Measurements from ENCODE around the gene IL25.
"Not testable (repeated sequence)": the region's sequence is repeated elsewhere in the genome, so short reads cannot be mapped to it uniquely, and the experiment has no call there.

The IL25 gene

DNA sequence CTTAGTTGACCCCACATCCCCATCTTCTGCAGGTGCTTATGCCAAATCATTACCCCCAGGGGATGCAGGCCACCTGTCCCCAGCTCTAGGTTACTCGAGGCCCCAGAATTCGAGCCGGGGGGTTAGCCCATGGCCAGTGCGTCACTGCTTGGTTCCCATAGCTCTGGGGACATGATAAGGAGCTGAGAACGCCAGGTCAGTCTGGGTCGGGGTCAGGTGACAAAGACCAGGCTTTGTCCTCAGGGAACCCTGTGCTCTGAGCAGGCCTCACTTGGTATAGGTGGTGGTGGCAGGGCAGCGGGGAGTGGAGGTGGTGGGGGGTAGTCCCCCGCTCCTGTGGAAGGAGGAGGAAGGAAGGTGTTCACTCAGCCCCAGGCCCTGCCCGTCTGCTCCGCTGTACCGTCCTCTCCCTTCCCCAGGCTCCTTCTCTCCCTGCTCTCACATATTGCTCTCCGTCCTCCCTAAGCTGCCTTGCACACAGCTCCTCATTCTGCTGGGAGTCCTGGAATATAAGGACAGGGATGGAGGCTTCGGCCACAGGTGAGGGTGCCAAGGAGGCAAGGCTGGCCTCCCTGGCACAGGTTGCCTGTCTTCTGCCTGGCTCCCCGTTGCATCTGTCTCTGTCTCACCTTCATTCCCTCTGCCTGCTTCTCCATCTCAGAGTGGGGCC is 37.5 kb downstream of the IL25 start:
- DNase-seq (ENCODE audit: low spot score), result no peak

DNA sequence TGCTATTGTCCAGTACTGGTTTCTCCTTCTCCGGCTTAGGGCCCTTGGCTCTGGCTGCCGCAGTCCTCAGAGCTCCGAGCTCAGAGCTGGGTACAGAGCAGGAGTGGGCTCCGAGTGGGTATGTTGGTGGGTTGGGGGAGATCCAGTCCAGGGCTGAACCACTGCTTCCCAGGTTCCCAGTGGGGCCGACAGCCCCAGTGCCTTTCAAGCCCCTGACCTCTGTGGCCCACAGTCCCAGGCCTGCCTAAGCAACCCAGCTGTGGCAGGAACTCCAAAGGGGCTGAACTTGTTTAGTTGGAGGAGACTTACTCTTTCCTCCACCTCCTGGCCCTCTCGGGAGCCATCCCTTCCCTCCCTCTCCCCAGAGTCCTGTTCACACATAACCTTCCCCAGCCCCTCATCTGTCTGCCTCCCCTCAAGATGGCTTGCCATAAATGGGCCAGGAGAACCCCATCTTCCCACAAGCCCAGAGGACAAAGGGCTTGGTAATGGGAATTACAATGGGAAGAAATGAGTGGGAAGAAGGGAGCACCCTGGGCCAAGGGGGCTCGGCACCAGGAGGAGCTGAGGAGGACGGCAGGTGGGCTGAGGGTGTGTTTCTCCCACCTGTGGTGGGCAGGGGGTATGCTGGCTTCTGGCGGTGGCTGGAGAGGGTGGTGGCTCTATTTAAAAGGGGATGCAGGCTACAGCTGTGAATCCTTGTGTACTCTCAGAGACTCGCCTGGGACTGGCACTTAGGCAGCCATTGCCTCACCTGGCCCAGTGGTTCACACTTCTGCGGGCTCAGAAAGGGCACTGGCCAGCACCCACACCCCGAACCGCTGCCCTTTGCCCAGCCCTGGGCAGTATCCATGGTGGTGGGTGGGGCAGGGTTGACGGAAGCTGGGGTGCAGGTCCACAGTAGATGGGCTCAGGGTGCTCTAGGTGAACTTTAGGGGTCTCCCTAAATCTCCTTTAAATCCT is 39.2 kb downstream of the IL25 start:
- DNase-seq (ENCODE audit: low spot score), result no peak

DNA sequence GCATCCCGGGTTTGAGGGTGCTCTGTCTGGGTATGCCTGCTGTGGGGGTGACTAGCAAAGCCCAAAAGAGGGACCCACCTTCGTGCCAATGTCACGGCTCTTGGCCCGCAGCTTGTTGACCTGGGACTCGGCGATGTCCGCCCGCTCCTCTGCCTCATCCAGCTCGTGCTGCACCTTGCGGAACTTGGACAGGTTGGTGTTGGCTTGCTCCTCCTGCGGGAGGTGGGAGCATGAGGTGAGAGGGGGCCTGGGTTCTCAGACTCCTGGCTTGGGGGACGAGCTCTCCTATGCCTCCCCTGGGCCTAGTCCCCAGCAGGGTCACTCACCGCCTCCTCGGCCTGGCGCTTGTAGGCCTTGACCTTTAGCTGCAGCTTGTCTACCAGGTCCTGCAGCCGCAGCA is 41.1 kb downstream of the IL25 start:
- no peak for DNase-seq (ENCODE audit: low spot score)

DNA sequence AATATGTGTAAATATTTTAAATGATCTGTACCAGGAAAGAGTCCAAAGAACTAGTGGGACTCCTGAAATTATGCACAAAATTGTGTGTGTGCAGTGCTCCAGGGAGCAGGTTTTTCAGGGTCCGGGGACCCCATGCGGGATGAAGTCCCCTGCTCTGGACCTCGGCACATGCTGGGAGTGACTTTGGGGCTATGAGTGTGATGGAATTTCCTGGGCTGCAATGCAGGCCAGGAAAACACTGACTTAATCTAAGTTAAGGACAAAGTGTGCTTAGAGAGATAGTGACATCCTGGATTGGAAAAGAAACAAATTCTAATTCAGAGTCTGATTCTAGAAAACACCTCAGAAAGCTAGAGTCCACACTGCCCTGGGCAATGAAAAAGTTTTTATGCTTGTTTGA is 41.6 kb downstream of the IL25 start:
- no peak for DNase-seq (ENCODE audit: low spot score)

DNA sequence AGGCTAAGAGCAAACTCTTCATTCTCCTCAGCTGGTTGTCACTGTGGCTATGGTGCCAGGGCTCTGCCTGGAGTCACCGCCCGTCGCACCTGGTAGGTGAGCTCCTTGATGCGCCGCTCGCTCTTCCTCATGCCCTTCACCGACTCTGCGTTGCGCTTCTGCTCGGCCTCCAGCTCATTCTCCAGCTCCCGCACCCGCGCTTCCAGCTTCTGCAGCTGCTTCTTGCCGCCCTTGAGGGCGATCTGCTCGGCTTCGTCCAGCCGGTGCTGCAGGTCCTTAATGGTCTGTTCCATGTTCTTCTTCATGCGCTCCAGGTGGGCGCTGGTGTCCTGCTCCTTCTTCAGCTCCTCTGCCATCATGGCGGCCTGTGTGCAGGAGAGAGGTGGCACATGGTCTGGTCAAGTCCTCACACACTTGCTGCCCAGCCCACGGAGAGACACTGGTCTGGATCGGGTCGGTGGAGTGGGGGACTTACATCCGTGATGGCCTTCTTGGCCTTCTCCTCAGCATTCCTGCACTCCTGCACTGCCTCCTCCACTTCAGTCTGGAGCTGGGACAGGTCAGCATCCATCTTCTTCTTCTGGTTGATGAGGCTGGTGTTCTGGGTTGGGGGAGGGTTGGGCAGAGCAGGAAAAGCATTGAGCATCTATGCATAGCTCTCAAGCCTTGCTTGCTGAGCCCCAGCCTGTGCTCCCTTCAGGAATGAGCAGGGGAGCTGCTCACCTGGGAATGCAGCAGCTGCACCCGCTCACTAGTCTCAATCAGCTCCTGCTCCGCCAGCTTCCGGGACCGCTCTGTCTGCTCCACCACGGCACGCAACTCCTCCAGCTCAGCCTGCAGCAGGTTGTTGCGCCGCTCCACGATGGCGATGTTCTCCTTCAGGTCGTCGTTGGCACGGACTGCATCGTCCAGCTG is 42.6 kb downstream of the IL25 start:
- DNase-seq (ENCODE audit: low spot score), result no peak

DNA sequence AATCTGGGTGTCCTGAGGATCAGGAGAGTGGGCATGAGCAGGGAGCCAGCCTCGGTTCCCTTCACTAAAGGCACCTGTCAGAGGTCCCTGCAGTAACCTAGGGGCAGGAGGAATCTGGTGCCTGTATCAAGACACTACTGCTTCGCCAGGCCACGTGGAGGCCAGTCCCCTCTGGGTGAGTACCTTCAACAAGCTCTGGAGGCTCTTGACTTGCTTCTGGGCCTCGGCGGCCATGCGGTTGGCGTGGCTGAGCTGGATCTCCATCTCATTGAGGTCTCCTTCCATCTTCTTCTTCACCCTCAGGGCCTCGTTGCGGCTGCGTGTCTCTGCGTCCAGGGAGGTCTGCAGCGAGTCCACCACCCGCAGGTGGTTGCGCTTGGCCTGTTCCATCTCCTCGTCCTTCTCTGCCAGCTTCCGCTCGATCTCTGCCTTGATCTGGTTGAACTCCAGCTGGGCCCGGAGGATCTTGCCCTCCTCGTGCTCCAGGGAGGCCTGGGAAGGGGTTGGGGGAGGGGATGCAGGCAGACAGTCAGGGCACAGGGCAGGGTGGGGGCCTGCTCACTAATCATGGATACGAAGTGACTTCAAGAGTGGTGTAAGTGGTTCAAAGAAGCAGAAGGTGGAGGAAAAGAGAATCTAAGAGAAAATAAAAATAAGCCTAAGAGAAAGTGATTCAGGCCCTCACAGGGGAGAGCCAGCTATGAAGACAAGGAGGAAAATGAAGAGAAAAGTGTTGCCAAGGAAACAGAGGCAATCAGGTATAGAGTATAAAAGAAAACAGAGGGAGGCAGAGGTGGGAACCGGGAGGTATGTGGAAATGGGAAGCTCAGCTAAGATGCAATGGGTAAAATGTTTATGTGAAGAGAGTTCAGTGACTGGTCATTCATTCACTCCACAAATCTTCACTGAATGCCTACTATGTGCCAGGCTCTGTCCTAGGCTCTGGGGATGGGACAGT is 43.5 kb downstream of the IL25 start:
- DNase-seq (ENCODE audit: low spot score), result no peak

DNA sequence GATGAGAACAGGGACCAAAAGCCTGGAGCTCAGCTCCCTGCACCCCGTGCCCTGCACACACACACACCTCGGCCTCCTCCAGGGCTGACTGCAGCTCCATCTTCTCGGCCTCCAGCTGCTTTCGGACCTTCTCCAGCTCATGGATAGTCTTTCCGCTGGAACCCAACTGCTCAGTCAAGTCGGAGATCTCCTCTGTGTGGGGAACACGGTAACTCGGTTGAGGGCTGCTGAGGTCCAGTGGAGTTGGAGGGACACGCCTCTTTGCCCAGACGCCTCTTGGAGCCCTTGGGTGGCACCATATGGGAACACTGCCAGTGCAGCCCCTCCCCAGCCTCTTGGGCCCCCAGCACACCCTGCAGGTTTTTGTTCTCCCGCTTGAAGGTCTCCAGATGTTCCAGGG is 44.2 kb downstream of the IL25 start:
- no peak for DNase-seq (ENCODE audit: low spot score)

DNA sequence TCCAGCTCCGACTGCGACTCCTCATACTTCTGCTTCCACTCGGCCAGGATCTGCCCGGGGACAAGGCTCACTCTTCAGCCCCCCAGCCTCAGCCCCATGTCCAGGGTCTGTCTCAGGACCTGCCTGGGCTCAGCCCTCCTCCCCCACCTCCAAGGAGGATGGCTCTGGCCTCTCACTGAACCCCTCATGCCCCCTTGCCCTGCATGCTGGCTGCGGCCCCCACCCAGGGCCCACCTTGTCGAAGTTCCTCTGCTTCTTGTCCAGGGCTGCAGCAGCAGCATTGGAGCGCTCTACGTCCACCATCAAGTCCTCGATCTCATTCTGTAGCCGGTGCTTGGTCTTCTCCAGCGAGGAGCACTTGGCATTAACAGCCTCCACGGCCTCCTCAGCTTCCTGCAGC is 44.7 kb downstream of the IL25 start:
- not testable (repeated sequence) for DNase-seq (ENCODE audit: low spot score)

DNA sequence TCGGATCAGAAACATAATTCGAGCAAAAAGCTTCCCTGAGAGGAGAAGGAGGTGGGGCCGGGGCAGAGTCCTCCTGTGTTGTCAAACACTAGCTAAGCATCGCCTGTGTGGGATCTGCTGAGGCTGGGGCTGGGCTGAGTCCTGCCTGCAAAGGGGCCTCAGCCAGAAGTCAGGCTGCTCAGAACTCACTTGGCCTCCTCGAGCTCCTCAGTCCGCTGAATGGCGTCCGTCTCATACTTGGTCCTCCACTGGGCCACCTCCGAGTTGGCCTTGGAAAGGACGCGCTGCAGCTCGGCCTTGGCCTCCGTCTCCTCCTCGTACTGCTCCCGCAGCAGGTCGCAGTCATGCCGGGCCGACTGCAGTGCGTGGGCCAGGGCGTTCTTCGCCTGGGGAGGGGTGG is 45.4 kb downstream of the IL25 start:
- DNase-seq (ENCODE audit: low spot score), result no peak

DNA sequence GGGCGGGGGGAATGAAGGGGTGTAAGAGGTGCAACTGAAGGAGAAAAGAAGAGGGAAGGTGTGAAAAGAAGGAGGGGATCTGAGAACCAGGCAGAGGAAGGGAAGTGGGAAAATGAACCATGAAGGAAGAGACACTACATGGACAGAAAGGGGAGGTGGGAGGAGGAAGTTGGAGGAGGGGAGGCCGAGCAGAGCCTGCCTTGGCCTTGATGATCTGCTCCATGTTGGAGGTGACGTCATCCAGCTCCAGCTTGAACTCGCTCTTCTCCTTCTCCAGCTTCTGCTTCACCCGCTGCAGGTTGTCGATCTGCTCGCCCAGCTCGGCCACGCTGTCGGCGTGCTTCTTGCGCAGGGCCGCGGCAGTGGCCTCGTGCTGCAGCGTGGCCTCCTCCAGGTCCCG is 47.0 kb downstream of the IL25 start:
- not testable (repeated sequence) for DNase-seq (ENCODE audit: low spot score)

DNA sequence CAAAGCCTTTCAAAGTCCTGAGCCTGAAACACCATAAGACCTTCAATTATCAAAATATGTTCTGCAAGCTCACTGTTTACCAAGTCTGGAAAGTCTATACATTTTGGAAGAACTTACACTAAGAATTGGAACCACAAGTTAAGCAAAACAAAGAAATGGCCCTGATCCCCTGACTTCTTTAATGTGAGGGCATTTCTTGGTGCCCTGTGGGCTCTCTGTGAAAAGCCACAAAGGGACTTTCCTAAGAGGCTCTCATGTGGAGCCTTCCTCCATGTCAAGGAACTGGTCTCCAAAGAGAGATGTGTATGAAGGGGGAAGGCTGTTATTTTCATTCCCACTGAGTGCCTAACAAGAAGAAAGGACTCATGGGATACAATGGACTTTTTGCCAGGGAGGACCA is 49.0 kb downstream of the IL25 start:
- DNase-seq (ENCODE audit: low spot score), result no peak

DNA sequence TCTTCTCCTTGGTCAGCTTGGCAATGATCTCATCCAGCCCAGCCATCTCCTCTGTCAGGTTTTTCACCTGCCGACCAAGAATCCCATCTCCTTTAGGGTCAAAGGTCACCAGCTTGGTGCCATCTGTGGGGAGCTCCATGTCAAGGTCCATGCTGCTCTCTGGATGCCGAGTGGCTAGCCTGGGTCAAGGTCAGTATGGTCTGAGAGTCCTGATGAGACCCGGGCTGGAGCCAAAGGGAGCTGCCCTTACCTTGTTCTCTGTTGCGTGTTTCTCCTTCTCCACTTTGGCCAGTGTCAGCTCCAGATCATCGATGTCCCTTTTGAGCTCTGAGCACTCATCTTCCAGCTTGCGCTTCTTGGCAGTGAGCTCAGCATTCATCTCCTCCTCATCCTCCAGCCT is 51.0 kb downstream of the IL25 start:
- DNase-seq (ENCODE audit: low spot score), result no peak

DNA sequence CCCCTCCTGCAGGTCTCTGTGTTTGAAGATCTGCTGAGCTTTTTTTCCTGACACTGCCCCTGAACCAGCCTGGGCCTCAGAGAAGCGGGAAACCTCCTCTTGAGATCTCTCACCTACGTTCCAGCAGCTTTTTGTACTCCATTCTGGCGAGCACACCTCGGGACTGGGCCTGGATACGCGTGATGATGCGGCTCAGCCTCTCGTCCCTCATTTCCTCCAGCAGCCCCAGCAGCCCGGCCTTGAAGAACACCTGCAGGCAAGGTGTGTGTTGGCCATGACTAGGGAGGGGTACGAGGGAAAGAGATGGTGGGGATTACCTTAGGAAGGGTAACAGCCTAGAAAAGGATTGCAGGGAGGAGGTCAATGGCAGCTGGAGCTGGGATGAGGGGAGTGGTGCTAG is 52.6 kb downstream of the IL25 start:
- no peak for DNase-seq (ENCODE audit: low spot score)

DNA sequence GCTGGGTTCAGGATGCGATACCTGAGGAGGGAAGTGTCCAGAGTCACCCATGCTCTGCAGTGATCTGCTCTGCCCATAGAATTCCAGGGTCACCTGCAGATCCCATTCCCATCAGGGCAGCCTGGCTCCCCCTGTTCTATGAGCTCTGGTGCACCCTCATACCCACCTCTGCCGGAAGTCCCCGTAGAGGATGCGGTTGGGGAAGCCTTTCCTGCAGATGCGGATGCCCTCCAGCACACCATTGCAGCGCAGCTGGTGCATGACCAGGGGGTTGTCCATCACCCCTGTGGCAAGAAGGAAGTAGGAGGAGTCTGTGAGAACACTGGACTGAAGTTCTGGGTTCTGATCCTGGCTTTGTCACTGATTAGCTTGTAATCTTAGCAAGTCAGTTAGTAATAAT is 53.2 kb downstream of the IL25 start:
- DNase-seq (ENCODE audit: low spot score), result not testable (repeated sequence)

All from hepatic stellate cell (primary cell).